Adipose tissue (tissue), 3 donors: Measurements from ENCODE around the gene ABHD15. TPM values are rescaled to one million over a fixed set of nuclear protein-coding genes. Genes with fewer than 3 reads are reported as not detected.
A peak's percentile ranks its signal among the peaks of the same experiment; 100 is the strongest.

ENCODE experiments used
- H3K27ac ChIP-seq: one replicate; pipeline ENCODE4 v1.5.1; 2013; ENCODE audit warnings: low read depth, low read length
- WGBS, 3 donors: extraction: QIAGEN DNeasy Blood & Tissue Kit; methylation state at CpG; one replicate each; pipeline ENCODE4 v1.1.7; 2013; 5-methylcytosine and 5-hydroxymethylcytosine counted together
- polyA plus RNA-seq, 3 donors: library from polyadenylated mRNA; stranded (reverse); fragments of 200-250 nt; gene quantifications; one replicate each; pipeline ENCODE4 v1.2.3, GENCODE V29; 2013
- donor health status: healthy with polysubstance abuse.
- donor health status: Bipolar disorder and iron deficiency.
- donor health status: healthy.

Gene ABHD15
- polyA plus RNA-seq, 3 donors: 8.3 to 38.0 (median 8.3) TPM

DNA sequence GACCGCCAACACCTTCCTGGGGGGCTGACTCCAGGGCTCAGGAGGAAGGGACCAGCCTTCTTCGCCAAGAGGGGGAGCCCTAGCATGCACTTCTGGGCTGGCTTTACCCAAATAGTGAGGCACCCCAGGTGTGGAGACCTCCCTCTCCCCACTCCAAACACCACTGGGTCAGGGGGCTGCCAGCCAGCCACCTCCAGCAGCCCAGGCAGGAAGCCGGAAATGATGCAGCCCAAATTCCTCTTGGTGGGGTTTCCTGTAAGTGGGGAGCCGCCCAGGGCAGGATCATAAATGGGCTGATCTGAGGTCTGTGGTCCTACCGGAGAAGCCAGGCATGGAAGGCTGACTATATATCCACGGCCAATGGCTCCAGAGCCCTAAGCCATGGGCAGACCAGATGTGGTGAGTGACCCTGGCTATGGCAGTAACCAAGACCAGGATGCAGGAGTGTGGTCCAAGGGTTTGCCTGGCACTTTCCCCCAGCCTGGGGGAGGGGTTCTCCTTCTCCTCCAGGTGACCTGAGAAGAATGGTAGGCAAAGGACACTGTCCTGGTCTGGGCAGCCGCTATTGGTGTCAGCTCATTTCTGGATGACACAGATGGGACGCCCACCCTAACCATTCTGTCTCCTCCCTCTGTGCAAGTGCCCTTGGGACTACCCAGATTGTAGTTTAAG is 18.4 kb upstream of the ABHD15 start:
- peak overlapping the region; percentile 29 for H3K27ac ChIP-seq
- 56 to 84% (median 57%) methylated on average over 7 to 8 of the region's 8 CpGs for WGBS, 3 donors

DNA sequence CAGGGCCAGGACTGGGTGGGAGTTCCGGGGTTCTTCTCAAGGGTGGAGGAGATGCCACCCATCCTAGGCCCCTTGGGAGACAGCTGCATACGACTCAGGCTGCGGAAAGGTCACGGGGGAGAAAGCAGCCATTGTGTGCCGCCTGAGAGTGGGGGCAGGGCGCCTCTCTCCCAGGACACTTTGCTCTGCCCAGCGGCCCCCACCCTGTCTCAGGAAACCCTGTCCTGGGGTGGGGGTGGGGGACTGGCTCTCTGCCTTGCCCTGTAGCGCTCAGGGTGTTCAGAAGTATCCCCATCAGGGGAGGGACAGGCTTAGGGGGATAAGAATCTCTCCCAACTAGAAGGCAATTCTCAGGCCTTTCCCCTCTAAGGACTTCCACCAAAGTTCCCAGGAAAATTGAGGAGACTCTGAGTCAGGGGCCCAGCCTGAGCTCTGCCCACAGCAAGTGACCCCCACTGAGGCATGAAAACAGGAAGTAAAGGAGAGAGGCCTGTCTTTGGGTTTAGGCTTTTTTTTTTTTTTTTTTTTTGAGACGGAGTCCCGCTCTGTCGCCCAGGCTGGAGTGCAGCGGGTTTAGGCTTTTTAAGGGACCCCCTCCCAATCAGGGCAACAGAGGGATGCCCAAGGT is 17.7 kb upstream of the ABHD15 start:
- no peak overlapping the region for H3K27ac ChIP-seq
- WGBS, 3 donors: 56 to 73% (median 64%) methylated on average over 11 to 12 of the region's 12 CpGs

DNA sequence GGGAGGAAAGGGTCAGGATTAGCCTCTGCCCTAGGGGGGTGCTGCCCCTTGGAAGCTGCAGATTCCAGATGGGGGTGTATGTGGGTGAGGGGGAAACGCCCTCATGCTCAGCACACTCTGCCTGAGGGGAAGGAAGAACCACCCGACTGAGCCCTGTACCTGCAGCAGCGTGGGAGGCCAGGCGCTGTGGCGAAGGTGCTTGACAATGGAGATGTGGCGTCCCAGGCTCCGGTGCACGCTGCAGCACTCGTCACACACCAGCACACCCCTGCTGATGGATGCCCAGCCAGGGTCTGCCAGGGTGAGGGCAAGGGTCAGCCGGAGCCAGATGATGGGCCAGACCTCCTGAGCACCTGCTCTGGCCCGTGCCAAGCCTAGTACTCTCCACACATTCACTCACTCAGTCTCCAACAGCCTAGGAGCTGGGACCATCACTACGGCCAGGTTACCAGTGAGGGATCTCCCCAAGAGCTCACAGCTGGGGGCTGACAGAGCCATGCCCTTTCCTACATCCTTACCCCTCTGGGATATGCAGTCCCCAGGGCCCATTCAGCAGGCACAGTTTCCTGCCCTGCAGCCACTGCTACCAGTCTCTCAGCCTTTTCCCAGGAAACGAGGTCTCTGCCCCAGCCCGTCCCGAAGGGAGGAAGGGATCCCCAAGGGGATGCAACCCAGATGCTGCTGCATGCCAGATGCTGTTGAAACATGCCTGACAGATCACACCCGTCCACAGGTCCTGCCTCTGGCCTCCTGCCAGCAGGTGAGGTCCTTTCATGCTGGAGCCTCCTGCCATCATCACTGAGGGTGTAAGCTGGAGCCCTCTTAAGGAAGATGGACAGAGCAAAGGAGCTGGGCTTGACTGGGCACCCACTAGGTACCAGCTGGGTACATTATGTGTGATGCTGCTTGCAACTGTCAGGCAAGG is 16.7 kb upstream of the ABHD15 start:
- H3K27ac ChIP-seq: no peak overlapping the region
- 83 to 92% (median 90%) methylated on average over 15 to 16 of the region's 16 CpGs for WGBS, 3 donors

DNA sequence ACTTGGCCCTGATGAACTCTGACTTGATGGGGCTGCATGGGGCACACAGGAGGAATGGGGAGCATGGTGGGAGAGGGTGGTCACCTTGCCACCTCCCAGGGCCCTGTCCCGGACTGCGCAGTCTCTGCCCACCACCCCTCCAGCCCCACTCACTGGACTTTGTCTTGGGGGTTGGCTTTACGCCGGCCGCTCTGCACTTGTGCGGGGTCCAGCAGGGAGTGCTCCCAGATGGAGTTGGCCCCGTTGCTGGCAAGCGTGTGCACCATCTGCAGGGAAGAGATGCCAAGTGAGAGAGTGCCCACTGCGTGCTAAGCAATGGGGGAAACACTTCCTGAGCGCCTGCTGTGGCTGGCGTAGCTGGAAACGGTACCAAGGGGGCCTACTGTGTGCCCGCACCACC is 15.9 kb upstream of the ABHD15 start:
- WGBS, 3 donors: 91 to 94% (median 93%) methylated on average over 13 of the region's 13 CpGs
- H3K27ac ChIP-seq: no peak overlapping the region

DNA sequence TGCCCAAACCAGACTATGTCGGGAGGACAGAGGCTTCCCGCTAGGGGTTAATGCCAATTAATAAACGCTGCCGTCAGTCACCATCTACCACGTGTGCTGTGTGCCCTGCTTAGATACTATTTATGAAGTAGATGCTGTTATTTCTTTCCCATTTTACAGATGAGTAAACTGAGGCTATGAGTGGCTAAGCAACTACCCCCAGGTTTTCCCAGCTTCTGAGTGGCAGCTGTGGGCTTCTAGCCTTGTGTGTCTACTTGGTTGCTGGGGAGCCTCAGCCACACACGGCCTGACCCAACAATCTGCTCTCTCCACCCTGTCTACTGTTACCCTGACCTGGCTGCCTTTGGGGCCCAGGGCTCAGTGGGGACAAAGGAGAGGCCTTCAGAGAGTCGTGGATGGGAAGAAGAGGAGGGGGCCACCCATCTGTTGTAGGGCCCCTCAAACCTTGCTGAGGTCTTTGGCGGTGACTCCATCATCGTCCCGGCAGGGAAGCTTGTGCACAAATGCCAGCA is 15.5 kb upstream of the ABHD15 start:
- no peak overlapping the region for H3K27ac ChIP-seq
- 80 to 85% (median 82%) methylated on average over 10 of the region's 10 CpGs for WGBS, 3 donors

DNA sequence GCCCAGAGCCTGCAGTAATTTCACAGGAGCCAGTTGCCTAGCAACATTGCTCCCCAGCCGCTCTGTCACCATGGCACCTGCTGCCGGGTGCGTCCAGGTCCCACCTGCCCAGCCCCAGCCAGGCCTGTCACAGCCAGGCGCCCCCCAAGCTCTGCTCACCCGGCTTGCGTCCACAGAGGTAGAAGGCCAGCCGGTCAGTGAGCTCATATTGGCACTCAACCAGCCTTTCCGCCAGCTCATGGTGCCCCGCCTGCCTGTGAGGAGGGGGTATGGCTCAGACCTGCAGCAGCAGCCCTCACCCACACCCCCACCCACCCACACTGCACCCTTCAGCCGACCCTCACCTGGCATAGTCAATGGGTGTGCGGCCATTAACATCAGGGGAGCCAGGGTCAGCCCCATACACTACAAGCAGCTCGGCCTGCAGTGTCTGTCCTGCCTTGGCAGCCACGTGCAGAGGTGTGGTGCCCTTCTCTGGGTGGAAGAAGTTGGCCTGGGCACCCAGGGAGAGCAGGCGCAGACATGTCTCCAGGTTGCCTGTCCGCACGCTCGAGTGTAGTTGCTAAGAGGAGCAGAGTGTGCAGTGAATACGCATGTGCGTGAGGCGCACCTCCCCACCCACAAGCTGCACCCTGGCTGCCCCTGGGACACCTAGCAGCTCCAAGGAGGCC is 14.9 kb upstream of the ABHD15 start:
- H3K27ac ChIP-seq: no peak overlapping the region
- 85 to 90% (median 88%) methylated on average over 20 of the region's 20 CpGs for WGBS, 3 donors

DNA sequence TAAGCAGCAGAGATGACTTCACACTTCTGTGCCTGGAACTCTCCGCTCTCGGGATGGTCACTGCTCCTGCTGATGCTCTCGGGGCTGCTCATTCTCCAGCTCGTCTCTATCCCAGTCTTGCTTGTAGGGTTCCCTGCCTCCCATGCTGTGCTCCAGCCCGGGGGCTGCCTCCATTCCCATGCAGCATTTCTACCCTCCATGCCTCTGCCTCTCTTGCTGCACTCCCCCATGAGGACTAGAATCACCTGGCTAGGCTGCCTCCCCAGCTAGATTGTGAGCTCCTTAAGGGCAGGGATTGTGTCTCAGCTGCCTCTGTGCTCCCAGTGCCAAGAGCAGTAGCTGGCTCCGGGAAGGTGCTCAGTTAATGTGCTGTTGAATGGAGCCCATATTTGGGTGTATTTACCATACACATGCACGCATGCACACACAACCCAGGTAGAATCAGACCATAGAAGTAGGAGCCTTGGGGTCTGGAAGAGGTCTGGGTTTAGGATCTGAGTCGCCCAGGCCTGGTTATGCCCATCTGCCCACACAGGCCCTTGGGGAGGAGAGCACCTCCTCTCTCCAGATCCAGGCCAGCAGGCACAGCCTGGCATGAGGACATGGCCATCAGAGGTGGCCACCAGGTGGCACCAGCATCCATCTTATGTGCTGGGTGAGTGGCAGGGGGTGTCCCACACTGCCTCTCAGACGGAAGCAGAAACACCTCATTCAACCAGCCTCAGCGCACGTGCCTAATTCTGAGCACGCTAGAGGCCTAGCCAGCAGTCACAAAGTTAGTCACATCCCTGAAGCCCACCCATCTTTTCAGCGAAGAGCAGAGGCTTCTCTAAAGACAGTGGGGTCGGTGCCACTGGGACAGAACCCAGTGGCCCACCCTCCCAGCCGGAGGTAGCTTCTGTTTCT is 13.3 kb upstream of the ABHD15 start:
- H3K27ac ChIP-seq: no peak overlapping the region
- 58 to 64% (median 61%) methylated on average over 15 of the region's 15 CpGs for WGBS, 3 donors

DNA sequence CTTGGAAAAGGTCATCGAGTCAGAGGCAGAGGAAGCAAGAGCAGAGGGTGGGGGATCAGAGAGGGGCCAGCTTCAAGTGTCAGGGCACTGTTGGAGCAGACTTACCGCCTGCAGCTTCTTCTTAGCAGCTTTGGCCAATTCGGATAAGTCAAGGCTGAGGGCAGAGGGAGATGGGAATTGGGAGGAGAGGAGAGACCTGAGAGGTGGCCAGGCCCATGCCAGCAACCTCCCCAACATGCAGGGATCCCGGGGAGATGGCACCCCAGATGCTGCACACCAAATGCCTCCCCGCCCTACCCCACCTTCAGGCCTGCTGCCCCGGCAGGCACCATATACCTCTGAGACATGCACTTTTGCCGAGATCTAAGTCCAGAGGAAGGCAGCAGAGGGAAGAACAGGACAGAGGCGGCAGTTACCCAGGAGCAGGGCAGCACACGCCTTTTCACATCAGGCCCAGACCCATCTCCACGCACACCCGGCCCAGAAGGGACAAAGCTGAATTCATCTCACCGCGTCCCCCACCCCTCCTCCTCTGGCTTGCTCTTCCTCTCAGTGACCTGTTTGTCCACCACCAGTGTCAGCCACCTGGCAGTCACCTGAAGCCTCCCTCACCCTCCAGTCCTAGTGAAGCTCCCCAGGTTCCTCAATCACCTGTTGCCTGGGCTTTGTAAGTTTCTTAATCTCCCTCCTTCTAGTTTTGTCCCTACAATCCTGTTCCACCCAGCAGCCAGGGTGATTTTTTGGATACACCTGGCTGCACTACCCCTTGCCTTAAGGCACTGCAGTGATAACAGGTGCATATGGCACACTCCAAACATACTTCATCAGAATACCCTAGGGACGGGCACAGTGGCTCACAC is 12.0 kb upstream of the ABHD15 start:
- WGBS, 3 donors: 94% methylated on average over 14 of the region's 14 CpGs
- H3K27ac ChIP-seq: no peak overlapping the region

DNA sequence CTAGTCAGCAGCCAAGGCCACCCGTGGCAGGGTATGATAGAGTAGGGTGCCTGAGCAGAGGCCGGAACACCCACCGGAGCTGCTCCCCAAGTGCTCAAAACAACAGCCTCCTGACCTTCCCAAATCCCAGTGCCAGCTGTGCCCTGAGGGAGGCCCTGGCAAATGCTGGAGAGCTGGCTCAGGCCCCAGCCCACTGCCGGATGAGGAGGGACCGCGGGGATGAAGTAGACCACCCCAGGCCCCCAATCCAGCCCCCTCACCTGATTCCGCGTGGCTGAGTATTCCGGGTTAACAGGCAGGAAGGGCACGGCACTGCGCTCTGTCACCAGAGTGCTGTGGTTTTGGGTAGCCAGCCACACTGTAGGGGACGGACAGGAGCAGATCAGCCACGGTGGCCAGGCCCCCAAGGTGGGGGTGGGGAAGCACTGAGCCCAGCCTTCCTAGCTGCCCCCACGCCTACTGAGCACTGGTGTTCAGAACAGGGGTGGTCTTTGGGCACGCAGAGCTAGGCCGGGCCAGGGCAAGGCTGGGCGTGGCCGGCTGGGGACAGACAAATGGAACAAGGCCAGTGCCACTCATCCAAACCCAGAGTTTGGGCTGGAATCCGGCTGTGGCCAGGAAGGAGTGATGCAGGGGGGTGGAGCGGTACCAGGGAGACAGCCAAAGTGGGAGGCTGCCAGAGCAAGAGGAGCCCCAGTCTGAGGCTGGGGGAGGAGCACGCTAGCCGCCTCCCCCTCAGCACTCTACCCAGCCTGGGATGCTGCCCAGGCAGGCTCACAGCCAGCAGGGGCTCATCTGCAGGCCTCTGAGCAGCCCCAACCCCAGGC is 10.8 kb upstream of the ABHD15 start:
- WGBS, 3 donors: 72 to 89% (median 76%) methylated on average over 22 of the region's 22 CpGs
- no peak overlapping the region for H3K27ac ChIP-seq

DNA sequence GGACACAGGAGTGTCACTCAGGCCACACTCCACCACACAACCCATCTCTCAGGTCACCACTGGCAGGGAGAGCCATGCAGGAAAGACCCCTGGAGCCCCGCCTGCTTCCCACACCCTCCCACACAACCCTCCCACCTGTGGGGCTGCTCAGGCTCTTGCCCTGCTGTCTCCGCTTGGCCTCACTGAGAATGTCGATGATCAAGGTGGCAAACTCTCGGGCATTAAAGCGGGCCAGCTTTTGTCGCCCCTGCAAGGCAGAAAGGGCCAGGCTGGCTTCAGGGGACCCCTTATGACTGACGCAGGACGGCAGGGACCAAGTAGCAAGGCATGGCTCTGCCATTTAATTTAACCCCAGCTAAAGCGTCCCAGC is 10.1 kb upstream of the ABHD15 start:
- no peak overlapping the region for H3K27ac ChIP-seq
- 93 to 95% (median 94%) methylated on average over 9 of the region's 9 CpGs for WGBS, 3 donors

DNA sequence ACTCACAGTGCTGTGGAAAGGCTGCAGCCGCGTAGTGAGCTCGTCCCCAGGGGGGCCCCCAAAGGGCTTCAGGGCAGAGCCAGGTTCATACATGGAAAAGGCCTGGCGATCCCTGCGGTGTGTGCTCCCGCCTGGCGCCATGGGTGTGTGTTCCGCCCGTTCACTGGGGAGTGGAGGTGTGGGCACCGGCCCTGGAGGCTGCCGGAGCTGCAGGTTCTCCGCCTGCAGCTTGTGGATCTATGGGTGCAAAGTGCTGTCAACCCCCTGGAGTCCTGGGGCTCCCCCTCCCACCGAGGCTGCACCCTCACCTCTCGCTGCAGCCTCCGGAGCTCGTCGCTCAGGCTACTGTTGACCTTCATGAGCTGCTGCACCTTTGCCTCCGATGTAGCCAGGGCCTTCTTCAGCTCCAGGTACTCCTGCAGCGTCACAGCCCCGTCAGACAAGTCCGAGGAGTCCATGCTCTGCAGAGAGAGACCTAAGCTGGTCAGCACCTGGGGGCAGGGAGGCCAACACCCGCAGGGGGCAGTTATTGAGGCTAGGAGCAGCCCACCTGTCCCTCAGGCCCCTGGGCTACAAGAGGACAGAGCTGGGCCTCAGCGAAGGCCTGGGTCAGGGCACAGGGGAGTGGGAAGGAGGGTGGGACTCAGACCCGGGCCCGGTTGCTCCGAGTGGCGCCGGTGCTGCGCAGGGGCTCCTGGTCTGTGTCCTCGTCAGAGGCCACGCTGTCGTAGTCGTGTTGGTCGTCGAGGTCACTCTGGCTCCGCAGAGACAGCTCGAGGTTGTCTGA is 9.6 kb upstream of the ABHD15 start:
- H3K27ac ChIP-seq: no peak overlapping the region
- 95% methylated on average over 37 of the region's 37 CpGs for WGBS, 3 donors

DNA sequence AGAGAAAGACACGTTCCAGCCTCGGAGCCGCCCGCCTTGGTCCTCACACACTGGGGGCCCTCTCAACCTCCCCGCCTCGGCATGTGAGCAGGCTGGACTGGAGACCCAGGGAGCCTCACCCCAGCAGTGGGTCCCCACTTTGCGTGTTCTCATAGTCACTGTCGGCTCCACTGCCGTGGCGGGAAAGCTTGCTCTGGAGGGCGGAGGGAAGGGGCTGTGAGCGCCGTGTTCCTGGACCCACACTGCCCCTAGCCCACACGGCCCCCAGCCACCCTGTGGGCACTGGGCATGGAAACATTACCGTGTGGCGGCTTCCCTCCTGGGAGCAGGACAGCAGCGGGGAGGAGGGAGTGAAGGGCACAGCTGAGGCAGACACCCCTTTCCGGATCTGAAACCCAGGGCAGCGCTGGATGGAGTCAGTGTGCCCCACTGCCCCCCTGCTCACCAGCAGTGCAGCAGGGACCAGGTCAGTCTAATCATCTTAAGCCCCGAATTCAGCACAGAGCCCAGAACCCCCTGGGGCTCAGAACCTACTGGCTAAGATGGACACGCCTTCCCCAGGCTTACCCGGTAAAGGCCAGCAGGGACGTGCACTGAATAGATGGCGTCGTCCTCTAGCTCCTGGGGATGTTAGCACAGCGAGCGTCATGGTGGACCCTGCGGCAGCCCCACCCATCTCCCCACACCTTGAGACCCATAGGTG is 8.8 kb upstream of the ABHD15 start:
- WGBS, 3 donors: 87 to 88% (median 87%) methylated on average over 28 of the region's 28 CpGs
- no peak overlapping the region for H3K27ac ChIP-seq

DNA sequence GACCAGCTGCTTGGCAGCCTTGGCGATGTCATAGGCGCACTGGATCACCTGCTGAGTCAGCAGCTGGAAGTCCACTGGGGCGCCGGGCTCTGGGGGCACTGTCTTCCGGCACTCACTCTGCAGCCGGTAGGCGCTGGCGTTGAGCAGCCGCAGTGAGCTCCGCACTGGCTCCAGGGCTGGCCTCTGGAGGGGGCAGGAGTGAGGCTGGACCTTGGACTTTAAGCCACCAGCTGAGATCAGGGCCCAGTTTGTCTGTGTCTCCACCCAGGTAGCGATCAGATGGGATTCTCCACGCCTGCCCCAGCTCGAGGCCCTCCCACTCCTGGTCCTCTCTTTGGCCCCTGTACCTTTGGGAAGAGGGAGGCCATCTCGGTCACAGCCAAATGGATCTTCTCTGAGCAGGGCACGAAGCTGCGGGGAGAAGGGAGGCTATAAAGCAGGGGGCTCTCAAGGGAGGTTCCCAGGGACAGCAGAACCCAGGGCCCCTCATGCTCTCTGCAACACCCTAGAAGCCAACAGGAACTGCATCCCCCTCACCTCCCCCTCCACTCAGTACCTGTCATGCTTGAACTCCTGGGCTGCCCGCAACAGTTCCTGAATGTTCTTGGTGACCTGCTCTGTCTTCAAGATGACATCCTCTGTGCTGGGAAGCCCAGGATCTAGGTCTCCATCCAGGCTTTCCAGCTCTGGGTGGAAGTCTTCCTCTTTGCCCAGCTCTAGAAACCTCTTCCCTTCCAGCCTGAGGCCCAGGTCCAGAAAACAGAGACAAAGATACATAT is 8.1 kb upstream of the ABHD15 start:
- no peak overlapping the region for H3K27ac ChIP-seq
- WGBS, 3 donors: 40 to 87% (median 84%) methylated on average over 17 of the region's 17 CpGs
